ENCODE measurements around the gene TP53.

Gene TP53

GRCh38 chr17:7719661-7720060 lies 32.4 kb upstream of the TP53 start:
- no peak overlapping the region for H3K4me3 ChIP-seq (ENCODE audit: low read depth, low read length)
- DNase-seq (ENCODE audit: low read depth) = no peak
- no peak for TF ChIP-seq CTCF (IDR thresholded peaks at IDR 0.05; ENCODE audit: insufficient read depth, low read depth, low read length, missing control alignments)

DNA sequence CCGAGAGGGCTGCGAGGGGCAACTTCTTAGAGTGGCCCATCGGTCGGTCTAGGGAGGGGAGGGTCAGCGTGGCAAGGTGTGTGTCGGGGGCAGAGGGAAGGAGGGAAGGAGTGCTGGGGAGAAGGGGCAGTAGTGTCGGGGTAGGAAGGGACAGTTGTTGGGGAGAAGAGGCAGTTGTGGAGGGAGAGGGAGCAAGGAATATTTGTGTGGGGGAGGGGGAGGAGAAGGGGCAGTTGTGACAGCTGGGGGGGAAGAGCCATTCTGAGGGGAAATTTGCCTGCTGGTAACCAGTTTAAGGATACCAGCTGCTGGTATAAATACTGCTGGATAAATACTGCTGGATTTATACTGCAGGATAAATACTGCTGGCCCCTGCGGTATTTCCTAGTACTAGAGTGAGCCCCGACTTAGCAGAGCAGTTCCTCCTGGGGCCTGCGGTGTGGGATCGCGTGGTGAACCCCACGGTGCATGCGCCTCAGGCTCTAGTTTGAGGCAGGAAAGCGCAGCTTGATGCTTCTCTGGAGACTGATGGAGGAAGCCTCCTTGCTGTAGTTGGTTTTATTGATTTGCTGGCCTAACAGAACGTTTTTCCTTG lies 30.6 kb upstream of the TP53 start:
- H3K4me3 ChIP-seq (ENCODE audit: low read depth, low read length) = no peak overlapping the region; the same call in 1 of the 2 replicates
- no peak for TF ChIP-seq CTCF (IDR thresholded peaks at IDR 0.05; ENCODE audit: insufficient read depth, low read depth, low read length, missing control alignments)
- DNase-seq (ENCODE audit: low read depth) = no peak

DNA sequence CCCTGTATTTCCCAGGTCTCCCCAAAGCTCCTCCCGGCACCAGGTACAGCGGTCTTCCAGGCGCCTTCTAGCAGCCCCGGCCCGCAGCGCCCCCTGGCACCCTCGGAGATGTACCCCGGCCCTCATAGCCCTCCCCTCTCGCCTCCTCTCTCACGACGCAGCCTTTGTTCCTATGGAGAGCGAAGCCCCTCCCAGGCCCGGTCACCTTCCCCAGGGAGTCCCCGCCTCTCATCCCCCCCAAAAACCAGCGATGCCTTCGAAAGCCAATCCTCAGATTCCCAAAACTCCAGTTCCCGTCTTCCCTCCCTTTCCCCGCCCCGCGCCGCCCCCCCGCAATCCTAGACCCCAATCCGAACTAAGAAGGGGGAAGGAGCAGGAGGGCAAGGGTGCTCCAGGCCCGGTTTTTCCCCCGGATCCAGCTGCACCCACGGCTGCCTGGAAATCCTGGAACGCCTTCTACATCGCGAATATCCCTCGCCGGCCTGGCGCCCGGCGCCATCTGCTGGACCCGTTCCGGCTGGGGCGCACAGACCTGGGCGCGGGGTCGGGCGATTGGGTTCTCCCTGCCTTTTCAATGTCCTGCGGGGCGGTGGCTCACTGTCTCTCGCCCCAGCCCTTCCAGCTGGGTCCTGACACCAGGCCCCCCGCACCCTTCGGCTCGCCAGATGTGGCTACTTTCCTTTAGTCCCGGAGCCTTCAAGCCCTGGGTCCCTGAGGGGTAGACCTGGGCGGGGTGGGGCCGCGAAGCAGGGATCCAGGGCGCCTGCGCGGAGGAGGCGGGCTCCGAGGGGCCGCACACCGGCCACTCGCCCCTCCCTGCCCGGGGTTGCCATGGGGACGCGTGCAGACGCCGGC lies 29.8 kb upstream of the TP53 start, which contains the start of gene DNAH2:
DNAH2 (plus strand) TSS at position 844 of the 855 bp plus-strand sequence. CDS start 1,991 bp downstream, outside the sequence.
- peak; percentile 34 for TF ChIP-seq CTCF (IDR thresholded peaks at IDR 0.05; ENCODE audit: insufficient read depth, low read depth, low read length, missing control alignments)
- H3K4me3 ChIP-seq (ENCODE audit: low read depth, low read length) = peak within 1 kb of the TSS; percentile 36
- DNase-seq (ENCODE audit: low read depth) = peak; percentile 50

DNA sequence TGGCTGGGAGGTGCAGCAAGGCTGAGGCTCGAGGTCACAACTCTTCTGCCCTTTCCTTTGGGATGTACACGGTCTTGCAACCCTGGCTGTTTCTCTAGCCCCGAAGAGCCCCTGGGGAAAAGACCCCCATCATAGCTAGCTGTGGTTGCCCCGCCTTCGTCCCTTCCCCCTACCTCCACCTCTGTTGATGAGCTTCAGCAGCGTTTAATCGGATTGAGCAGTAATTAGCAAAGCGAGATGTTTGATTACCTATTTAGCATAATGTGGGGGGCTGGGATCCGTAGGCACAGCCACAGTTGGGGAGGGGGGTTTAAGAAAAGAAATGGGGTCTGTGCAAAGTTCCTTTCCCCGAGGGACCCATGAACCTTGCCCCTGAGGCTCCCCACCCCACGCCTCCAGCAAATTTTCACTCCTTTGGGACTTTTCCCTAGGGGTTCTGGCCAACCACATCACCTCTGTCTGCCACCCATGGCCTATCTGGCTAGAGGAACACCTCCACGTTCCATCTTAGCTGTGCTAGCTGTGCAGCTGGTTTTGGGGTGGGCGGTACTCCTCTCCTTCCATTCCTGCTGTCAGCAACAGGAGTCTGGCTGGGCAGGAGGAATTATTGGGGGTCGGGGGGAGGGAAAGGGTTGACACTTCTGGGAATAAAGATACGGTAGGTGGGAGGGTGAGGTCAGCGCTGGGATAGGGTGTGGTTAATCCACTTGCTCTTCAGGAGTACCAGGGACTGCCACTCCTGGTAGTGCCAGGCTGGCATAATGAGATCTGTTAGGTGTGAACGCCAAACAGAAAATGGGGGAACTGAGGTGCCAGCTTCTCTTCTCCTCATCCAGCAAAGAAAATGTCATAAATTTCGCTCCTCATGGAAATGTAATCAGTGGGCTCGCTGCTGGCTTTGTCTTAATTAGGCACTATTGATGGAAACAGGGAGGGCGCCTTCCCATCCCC lies 28.9 kb upstream of the TP53 start:
- DNase-seq (ENCODE audit: low read depth) = no peak
- H3K4me3 ChIP-seq (ENCODE audit: low read depth, low read length) = no peak overlapping the region; the same call in 1 of the 2 replicates
- no peak for TF ChIP-seq CTCF (IDR thresholded peaks at IDR 0.05; ENCODE audit: insufficient read depth, low read depth, low read length, missing control alignments)

- H3K4me3 ChIP-seq (ENCODE audit: low read depth, low read length) = no peak overlapping the region
- DNase-seq (ENCODE audit: low read depth) = no peak
- no peak for TF ChIP-seq CTCF (IDR thresholded peaks at IDR 0.05; ENCODE audit: insufficient read depth, low read depth, low read length, missing control alignments)
These were observed 27.7 kb upstream of the TP53 start for GRCh38 chr17:7714721-7715594.

- no peak for DNase-seq (ENCODE audit: low read depth)
These were observed 26.5 kb upstream of the TP53 start for GRCh38 chr17:7713782-7714181.

More at GRCh38 chr17:7713782-7714181, 26.5 kb upstream of the TP53 start:
- no peak for TF ChIP-seq CTCF (IDR thresholded peaks at IDR 0.05; ENCODE audit: insufficient read depth, low read depth, low read length, missing control alignments)
- H3K4me3 ChIP-seq (ENCODE audit: low read depth, low read length) = no peak overlapping the region

All from GM12865 (cell line).